ENCODE results near the gene SCTR.
"Not testable (repeated sequence)": the region's sequence is repeated elsewhere in the genome, so short reads cannot be mapped to it uniquely, and the experiment has no call there.

The SCTR gene

DNA sequence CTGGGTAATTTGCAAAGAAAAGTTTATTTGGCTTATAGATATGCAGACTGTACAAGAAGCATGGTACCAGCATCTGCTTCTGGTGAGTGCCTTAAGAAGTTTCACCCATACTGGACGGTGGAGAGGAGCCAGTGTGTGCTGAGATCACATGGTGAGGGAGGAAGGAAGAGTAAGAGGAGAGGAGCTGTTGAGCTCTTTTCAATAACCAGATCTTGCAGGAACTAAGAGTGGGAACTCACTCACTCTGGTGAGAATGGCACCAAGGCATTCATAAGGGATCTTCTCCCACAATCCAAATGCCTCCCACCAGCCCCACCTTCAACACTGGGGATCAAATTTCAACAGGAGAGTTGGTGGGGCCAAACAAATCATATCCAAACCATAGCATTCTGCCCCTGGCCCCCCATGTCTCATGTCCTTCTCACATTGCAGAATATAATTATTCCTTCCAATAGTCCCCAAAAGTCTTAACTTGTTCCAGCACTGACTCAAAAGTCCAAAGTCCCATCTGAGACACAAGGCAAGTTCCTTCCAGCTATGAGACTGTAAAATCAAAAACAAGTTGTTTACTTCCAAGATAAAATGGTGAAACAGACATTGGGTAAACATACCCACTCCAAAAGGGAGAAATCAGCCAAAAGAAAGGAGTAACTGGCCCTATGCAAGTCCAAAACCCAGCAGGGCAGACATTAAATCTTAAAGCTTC, 104.3 kb downstream of the SCTR start:
- in situ Hi-C loops (cut with MboI; ENCODE audit: low sequenced_read_pairs), result loop anchor here (10.0 kb wide), 1 partner anchor 55 kb away; no protein-coding TSS in a partner anchor

DNA sequence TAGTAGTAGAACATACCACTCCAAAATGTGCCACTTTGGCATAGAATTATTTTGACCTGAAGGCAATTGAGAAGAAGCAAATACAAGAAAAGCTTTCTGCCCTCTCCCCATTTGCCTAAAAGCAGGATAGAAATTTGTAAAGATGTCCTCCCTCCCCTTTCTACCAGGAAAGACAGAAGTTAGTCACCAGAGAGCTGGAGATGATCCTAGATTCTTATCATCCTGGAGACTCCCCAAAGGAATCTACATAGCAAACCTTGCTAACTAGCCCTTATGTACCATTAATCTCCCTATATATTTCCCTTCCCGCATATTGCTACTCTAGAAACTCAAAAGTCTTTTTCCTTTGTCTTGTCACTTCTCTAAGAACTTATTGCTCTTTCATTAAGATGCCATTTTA, 105.2 kb downstream of the SCTR start:
- in situ Hi-C loops (cut with MboI; ENCODE audit: low sequenced_read_pairs), result loop anchor here (10.0 kb wide), 1 partner anchor 56 kb away; no protein-coding TSS in a partner anchor

DNA sequence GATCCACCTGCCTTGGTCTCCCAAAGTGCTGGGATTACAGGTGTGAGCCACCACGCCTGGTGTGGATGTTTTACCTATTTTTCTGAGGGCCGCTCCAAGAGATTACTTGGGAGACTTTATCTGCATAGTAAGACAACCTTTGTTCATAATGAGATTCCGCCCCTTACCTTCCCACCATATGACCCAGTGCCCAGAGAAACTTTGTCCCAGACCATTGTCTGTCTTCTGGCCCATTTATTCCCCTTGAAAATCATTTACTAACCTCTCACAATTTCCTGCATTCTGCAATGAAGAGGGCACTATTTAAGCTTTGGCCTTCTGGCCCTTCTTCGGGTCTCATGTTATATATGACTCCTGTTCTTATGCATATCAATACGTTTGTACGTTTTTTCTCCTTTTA, 106.4 kb downstream of the SCTR start:
- in situ Hi-C loops (cut with MboI; ENCODE audit: low sequenced_read_pairs), result loop anchor here (10.0 kb wide), 1 partner anchor 57 kb away; no protein-coding TSS in a partner anchor

DNA sequence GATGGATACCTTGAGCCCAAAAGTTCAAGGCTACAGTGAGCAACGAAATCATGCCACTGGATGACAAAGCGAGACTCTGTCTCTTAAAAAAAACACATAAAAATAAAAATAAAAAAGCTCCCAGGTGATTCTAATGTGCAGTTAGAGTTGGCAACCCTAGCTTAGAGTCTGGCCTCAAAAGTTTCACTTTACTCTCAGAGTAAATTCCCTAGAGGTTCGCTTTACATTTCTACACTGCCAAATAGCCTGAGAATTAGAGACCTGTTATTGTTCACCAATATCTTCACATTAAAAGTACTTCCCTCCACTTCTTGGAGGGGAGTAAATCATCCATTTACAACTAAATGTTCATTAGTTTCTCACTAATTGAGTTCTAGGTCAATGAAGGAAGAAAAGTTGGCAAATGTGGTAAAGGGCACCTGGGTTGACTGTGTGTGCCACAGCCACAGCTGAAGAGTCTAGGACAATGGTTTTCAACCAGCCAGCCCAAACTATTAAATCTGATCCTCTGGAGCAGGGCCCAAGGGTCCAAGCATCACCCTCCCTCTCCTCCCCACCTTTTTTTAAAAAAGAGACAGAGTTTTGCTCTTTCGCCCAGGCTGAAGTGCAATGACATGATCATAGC, 107.9 kb downstream of the SCTR start:
- in situ Hi-C loops (cut with MboI; ENCODE audit: low sequenced_read_pairs), result loop anchor here (10.0 kb wide), 1 partner anchor 58 kb away; no protein-coding TSS in a partner anchor

DNA sequence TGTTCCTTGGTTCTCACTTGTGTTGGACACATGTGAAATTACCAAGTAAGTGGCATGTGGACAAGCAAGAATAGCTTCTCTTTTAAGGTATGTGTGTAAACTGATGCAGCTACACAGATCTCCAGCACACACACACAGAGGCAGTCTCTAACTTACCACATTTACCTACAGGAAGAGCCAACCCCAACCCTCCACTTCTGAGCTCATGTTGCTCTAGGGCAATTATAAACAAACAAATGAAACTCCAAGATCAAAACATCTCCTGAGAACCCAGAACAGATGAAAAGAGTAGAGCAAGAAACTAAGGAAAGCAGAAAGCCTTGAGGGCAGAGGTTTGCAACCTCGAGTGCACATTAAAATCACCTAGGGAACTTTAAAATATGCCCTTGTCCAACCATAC, 108.7 kb downstream of the SCTR start:
- in situ Hi-C loops (cut with MboI; ENCODE audit: low sequenced_read_pairs), result loop anchor here (10.0 kb wide), 1 partner anchor 59 kb away; no protein-coding TSS in a partner anchor

DNA sequence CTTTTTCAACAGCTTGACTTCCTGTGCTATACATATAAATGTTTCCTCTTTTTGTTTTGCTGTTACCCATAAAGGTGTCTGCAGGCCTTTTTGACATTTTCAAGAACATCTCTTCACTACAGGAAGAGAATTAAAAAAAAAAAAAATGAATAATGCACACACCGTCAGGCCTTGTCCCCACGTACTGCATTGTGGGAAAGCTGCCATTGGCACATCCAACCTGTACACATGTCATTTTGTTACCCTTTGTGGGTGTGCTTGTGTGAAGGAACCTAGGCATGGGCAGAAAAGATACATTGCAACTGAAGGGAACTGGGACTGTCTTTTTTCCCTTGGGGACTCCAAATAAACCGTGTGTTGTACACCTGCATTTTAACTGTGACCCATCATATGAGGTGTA, 109.4 kb downstream of the SCTR start:
- in situ Hi-C loops (cut with MboI; ENCODE audit: low sequenced_read_pairs), result loop anchor here (10.0 kb wide), 1 partner anchor 60 kb away; no protein-coding TSS in a partner anchor

DNA sequence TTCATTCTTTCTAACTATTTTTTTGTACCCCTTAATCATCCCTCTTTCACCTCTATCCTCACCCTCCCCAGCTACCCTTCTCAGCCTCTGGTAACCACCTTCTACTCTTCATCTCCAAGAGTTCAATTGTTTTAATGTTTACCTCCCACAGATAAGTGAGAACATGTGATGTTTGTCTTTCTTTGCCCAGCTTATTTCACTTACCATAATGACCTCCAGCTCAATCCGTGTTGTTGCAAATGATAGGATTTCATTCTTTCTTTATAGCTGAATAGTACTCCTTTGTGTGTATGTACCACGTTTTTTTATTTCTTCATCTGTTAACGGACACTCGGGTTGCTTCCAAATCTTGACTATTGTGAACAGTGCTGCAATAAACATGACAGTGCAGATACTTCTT, 114.8 kb downstream of the SCTR start:
- in situ Hi-C loops (cut with MboI; ENCODE audit: low sequenced_read_pairs), result no loop called here

DNA sequence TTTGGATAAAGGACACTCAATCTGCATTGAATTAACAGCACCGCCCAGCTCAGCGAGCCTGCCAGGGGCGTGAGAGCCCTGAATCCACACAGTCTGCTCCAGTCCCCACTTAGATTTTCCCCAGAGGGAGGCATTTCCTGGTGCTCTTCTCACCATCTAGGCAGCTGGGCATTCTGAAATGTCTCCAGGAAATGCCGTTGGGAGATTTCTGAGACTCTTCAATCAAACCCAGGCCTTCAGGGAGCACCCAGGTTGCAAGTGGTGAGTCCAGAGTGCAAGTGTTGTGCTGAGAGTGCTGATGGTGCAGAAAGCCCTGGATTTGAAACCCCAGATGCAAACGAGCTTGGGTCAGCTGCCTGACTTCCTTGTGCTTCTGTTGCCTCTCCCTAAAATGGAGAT, 116.1 kb downstream of the SCTR start:
- in situ Hi-C loops (cut with MboI; ENCODE audit: low sequenced_read_pairs), result no loop called here

DNA sequence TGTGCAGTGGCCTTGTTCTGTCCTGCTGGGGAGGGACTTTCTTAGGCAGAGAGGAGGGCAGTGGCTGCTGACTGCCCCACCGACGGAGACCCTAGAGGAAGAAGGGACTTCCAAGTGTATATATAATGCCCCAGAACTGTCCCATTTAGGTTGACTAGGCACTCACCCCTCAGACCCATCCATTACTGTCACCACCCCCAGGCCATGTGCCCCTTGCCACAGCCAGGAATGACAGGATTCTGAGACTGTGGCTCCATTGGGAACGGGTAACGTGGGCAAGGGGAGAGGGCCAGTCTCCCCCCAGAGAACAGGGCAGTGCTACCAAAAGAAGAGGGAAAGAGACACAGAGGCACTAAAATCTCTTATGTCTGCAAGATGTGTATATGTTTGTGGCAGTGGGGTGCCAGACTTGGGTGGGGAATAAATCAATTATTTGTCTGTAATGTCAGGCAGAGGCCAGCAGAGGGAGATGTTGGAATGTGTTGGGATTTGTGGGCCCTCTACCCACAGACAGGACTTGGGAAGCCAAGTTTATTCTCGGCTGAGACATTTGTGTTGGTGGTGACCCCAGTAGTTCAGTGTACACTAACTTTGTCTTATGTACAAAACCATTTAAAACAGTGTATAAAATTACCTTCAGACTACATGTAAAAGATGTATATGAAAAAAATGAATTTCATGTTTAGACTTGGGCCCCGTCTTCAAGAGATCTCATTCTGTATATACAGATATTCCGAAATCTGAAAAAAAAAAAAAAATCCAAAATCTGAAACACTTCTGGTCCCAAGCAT, 116.7 kb downstream of the SCTR start:
- in situ Hi-C loops (cut with MboI; ENCODE audit: low sequenced_read_pairs), result no loop called here

DNA sequence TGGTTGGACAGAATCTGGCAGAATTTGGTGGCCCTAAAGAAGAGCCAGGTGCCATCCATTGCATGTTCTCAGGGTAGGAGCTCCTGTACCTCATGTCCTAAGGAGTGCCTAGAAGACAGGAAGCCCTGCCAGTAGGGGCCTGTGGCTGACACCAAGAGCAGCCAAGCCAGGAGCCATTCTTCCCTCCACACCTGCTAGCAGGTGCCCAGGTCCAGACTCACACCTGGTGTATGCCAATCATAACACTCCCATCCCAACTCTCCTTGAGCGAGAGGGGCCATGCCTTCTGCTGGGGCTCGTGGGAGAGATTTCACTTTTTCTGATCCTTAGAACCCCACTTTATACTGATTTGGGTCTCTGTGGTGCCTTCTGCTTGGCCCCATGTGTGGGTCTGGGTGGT, 119.1 kb downstream of the SCTR start:
- in situ Hi-C loops (cut with MboI; ENCODE audit: low sequenced_read_pairs), result no loop called here

DNA sequence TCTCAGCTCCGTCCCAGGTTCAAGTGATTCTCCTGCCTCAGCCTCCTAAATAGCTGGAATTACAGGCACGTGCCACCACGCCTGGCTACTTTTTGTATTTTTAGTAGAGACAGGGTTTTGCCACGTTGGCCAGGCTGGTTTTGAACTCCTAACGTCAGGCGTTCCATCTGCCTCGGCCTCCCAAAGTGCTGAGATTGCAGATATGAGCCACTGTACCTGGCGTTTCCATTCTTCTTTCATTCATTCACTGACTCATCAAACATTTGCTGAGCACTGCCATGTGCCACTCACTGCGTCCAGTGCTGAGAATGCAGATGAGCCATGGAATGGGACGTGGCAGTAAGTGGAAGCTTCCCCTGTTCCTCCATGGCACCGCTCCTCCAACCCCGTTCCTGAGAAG, 120.7 kb downstream of the SCTR start:
- in situ Hi-C loops (cut with MboI; ENCODE audit: low sequenced_read_pairs), result not testable (repeated sequence)

DNA sequence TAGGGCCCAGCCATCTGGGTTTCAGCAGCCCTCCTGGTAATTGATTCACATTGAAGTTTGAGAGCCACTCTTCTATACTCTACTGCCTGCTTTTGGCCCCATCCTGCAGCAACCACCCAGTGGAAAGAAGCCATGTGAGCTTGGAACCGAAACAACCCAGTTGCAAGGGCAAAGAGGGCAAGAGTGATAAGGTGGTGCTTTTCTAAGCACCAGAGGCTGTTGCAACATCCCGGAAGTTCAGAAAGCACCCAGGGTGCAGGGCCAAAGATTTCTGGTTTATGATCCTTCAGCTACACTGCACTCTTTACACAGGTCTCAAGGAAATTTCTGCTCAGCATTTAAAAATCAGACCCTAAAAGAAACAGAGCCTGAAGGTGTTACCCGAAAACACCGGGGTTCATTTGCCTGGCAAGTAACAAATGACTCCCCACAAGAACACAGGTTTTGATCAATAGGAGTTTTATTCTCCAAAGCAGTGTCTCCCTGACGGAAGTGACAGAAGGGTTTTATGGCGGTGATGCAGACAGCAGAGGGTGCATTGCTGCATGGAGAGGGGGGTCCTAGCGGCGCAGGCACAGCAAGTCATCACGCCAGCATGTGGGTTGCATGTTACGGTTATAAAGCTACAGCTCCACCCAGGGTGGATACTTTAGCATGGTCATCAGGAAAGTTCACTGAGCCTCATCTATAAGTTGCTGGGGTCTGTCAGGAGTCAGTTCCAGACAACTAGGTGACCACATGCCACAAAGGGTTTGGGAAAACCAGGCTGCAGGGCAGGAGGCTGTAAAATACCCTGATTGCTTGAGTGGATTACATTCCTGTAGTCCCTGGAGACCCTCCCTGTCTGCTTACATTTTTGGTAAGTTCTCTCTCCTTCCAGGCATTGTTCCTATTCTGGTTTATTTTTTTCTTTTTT, 121.4 kb downstream of the SCTR start:
- in situ Hi-C loops (cut with MboI; ENCODE audit: low sequenced_read_pairs), result no loop called here

DNA sequence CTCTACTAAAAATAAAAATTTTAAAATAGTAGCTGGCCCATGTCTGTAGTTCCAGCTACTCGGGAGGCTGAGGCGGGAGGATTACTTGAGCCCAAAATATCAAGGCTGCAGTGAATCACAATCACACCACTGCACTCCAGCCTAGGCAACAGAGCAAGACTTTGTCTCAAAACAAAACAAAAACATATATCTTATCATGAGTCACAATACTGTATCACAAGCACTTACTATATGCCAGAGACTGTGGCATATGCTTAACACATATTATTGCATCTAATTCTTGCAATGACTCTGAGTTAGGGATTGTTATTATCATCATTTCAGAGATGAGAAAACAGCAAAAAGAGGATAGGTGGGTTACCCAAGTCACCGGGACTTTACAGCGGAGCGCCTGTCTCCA, 122.2 kb downstream of the SCTR start:
- in situ Hi-C loops (cut with MboI; ENCODE audit: low sequenced_read_pairs), result no loop called here

DNA sequence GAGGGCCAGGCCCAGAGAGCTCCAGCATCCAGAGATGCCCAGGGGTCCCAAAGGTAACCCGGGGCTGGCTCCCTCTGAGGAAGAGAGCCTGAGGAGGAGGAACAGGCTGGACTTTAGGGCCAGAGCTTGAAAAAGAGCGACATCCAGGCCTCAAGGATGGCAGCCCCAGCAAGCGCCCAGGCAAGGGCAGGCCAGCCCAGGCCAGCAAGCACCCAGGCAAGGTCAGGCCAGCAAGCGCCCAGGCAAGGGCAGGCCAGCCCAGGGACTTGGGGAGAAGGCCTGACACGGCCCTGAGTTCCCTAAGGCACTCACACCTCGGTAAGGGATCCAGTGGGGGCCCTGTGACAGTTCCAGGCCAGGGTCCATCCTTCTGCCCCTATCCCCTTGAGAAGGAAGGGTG, 127.1 kb downstream of the SCTR start:
- in situ Hi-C loops (cut with MboI; ENCODE audit: low sequenced_read_pairs), result no loop called here

DNA sequence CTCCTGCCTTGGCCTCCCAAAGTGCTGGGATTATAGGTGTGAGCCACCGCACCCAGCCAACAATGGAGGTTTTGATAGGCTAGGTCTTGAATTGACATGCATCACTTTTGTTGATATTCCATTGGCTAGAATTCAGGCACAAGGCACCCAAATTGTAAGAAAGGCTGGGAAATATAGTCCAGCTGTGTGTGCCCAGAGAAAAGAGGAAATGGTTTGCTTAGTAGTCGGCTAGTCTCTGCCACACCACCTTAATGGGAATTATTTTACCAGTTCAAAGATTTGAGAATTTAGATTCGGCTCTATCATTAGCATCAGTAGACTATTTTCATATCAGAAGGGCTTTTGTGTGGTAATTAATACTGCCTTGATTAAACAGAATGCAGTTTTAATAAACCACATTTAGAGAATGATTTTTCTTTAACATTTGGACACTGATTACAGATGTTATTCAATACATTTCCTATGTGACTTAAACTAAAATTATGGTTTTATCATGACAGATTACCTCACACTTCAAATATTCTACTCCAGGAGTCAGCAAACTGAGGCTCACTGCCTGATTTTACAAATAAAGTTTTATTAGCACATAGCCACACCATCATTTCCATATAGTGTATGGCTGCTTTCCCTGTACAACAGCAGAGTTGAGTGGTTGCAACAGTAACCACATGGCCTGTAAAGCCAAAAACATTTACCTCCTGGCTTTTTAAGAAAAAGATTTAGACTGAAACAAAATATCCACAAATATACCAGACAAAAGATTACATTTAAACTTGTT, 130.1 kb downstream of the SCTR start:
- in situ Hi-C loops (cut with MboI; ENCODE audit: low sequenced_read_pairs), result no loop called here
